22Rv1 (cell line): Measurements from ENCODE around the gene UBE2B.

Source experiments
- CTCF ChIP-seq: fragments of 450-650 bp; IDR thresholded peaks from 2 replicates; pipeline ENCODE4 v1.5.1; 2017; ENCODE audit warnings: mild to moderate bottlenecking
- ZFX ChIP-seq: fragments of 450-650 bp; IDR thresholded peaks from 2 replicates; pipeline ENCODE4 v1.6.1; 2017; ENCODE audit warnings: antibody characterized with exemption, borderline replicate concordance

- TF ChIP-seq CTCF, result no peak
- TF ChIP-seq ZFX, result no peak
Measured at GRCh38 chr5:134438721-134439123, 67.4 kb downstream of the UBE2B start.
